Osteocyte (in vitro differentiated cells): ENCODE measurements around the gene TTLL11. TPM values are rescaled to one million over a fixed set of nuclear protein-coding genes. Genes with fewer than 3 reads are reported as not detected.

Source experiments
- DNase-seq: peaks from one replicate; pipeline ENCODE4 v3.0.0; 2021; ENCODE audit warnings: mixed read lengths; ENCODE audit not compliant: unreplicated experiment; ENCODE audit errors: extremely low spot score
- H3K27ac Mint-ChIP-seq: one replicate; pipeline ENCODE4 v1.8.0; 2021; ENCODE audit warnings: mild to moderate bottlenecking, mixed read lengths; ENCODE audit not compliant: unreplicated experiment
- H3K27me3 Mint-ChIP-seq: one replicate; pipeline ENCODE4 v1.8.0; 2021; ENCODE audit warnings: mixed read lengths; ENCODE audit not compliant: unreplicated experiment
- H3K36me3 Mint-ChIP-seq: one replicate; pipeline ENCODE4 v1.8.0; 2021; ENCODE audit warnings: mixed read lengths; ENCODE audit not compliant: unreplicated experiment
- H3K4me1 Mint-ChIP-seq: one replicate; pipeline ENCODE4 v1.8.0; 2021; ENCODE audit warnings: mixed read lengths; ENCODE audit not compliant: unreplicated experiment
- H3K4me3 Mint-ChIP-seq: one replicate; pipeline ENCODE4 v1.8.0; 2021; ENCODE audit warnings: mild to moderate bottlenecking, moderate library complexity, mixed read lengths; ENCODE audit not compliant: unreplicated experiment
- H3K9me3 Mint-ChIP-seq: one replicate; pipeline ENCODE4 v1.8.0; 2021; ENCODE audit warnings: mixed read lengths; ENCODE audit not compliant: unreplicated experiment
- total RNA-seq: library from RNA; stranded (reverse); gene quantifications from 2 replicates; pipeline ENCODE4 v1.2.1, GENCODE V29; 2021
- TF ChIP-seq, protein P1 (sequence below): fragments of 200-600 bp; sonication (generic); IDR thresholded peaks from 2 replicates; pipeline ENCODE4 v1.5.0; 2021; ENCODE audit warnings: antibody characterized with exemption, mild to moderate bottlenecking, moderate library complexity

TTLL11 gene
- total RNA-seq, 1 donor from 2014 or later, result 6.0 TPM

GRCh38 chr9:122135529-122135859 is 42.4 kb upstream of the TTLL11 start:
- H3K36me3 Mint-ChIP-seq, result no peaks in the 10 kb centered on the region
- peaks cover 8% of the 10 kb centered on the region for H3K4me1 Mint-ChIP-seq
- H3K4me3 Mint-ChIP-seq, result no peak overlapping the region
- no peaks in the 10 kb centered on the region for H3K9me3 Mint-ChIP-seq
- no peak overlapping the region for H3K27ac Mint-ChIP-seq
- peaks cover 7% of the 10 kb centered on the region for H3K27me3 Mint-ChIP-seq
- TF ChIP-seq, protein P1, sequence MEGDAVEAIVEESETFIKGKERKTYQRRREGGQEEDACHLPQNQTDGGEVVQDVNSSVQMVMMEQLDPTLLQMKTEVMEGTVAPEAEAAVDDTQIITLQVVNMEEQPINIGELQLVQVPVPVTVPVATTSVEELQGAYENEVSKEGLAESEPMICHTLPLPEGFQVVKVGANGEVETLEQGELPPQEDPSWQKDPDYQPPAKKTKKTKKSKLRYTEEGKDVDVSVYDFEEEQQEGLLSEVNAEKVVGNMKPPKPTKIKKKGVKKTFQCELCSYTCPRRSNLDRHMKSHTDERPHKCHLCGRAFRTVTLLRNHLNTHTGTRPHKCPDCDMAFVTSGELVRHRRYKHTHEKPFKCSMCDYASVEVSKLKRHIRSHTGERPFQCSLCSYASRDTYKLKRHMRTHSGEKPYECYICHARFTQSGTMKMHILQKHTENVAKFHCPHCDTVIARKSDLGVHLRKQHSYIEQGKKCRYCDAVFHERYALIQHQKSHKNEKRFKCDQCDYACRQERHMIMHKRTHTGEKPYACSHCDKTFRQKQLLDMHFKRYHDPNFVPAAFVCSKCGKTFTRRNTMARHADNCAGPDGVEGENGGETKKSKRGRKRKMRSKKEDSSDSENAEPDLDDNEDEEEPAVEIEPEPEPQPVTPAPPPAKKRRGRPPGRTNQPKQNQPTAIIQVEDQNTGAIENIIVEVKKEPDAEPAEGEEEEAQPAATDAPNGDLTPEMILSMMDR, result no peak
- no peak for DNase-seq

DNA sequence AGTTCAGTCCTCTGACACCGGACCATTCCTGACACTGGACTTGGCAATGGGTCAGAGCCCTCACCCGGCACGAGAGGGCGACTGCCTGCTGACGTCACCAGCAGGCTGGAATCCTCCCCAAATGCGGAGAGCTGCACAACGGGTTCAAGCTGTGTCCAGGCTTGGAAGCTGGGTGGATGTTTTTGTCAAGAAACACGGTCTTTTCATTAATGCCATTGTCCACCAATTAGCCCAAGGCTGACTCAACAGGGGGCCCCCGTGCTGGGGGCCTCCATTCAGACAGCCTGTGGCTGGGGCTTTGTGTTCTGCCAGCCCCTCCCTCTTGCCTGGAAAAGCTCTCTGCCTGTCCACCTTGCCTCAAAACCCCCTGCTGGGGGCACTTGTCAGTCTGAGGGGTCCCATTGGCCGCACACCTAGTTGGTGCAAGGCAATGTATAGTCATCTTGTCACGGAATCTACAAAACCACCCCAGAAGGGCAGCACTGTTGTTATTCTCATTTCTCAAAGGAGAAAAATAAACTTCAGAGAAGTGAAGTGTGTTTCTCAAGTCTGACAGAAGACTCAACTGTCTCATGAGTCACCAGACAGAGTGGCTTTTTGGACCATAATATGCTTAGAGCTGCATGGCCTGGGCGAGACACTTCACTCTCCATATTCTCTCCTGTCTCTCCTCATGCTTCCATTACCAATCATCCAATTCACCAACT is 41.9 kb upstream of the TTLL11 start:
- H3K4me1 Mint-ChIP-seq, result peaks cover 8% of the 10 kb centered on the region
- H3K4me3 Mint-ChIP-seq, result no peak overlapping the region
- peak; percentile 73 for DNase-seq
- TF ChIP-seq, protein P1, result no peak
- H3K36me3 Mint-ChIP-seq, result no peaks in the 10 kb centered on the region
- no peaks in the 10 kb centered on the region for H3K9me3 Mint-ChIP-seq
- H3K27ac Mint-ChIP-seq, result no peak overlapping the region
- H3K27me3 Mint-ChIP-seq, result peaks cover 7% of the 10 kb centered on the region

- Mint-ChIP-seq H3K9me3 (no peaks in the 10 kb centered on the region), H3K4me3 (no peak overlapping the region), H3K27me3 (peaks cover 7% of the 10 kb centered on the region), H3K27ac (no peak overlapping the region), H3K36me3 (no peaks in the 10 kb centered on the region), H3K4me1 (peaks cover 8% of the 10 kb centered on the region)
- no peak for DNase-seq
- TF ChIP-seq, protein P1, result no peak
Measured at GRCh38 chr9:122133984-122134535, 41.0 kb upstream of the TTLL11 start.

DNA sequence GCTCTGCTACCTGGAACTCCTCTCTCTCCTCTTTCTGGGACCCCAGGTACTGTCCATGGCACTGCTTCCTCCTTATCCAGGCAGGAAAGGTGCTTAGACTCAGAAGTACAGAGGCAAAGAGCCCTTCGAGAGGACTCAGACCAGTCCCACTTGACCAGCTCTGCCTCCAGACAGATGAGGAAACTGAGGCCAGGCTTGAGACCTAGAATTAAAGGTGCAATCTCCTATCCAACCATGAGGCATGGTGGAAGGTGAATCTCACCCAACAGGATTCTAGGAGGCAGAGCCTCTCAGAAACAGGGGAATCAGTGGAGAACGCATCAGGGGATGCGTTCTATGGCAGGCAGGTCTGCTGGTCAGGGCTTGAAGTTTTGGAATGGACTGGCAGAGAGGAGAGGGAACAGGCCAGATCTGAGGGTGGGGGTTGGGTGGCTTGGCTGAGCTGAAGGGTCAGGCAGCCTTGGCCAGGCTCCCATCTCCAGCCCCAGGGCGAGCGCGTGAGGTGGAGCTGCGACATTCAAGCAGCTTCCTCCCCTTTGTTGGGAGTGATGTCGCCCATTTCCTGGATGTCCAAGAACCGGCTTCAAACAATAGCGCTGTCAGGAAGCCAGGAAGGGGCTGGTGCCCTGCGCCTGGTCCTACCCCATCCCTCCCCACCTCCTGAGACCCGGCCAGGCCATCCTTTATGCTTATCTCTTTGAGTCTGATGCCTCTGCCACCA is 40.3 kb upstream of the TTLL11 start:
- TF ChIP-seq, protein P1, result no peak
- Mint-ChIP-seq H3K27me3 (peaks cover 7% of the 10 kb centered on the region), H3K36me3 (no peaks in the 10 kb centered on the region), H3K27ac (no peak overlapping the region), H3K4me1 (peaks cover 8% of the 10 kb centered on the region), H3K9me3 (no peaks in the 10 kb centered on the region), H3K4me3 (no peak overlapping the region)
- no peak for DNase-seq

- Mint-ChIP-seq H3K27ac (no peak overlapping the region), H3K27me3 (peaks cover 7% of the 10 kb centered on the region)
Measured at GRCh38 chr9:122132539-122132938, 39.4 kb upstream of the TTLL11 start.

More at GRCh38 chr9:122132539-122132938, 39.4 kb upstream of the TTLL11 start:
- Mint-ChIP-seq H3K36me3 (no peaks in the 10 kb centered on the region), H3K4me1 (peaks cover 8% of the 10 kb centered on the region), H3K4me3 (no peak overlapping the region), H3K9me3 (no peaks in the 10 kb centered on the region)
- no peak for DNase-seq
- TF ChIP-seq, protein P1, result no peak
